Measurements from ENCODE around the gene PRKD3. TPM values are rescaled to one million over a fixed set of nuclear protein-coding genes. Genes with fewer than 3 reads are reported as not detected.
"Not testable (repeated sequence)": the region's sequence is repeated elsewhere in the genome, so short reads cannot be mapped to it uniquely, and the experiment has no call there.

PRKD3 gene
- total RNA-seq, 1 donor from 2014 or later = 38.8 TPM

DNA sequence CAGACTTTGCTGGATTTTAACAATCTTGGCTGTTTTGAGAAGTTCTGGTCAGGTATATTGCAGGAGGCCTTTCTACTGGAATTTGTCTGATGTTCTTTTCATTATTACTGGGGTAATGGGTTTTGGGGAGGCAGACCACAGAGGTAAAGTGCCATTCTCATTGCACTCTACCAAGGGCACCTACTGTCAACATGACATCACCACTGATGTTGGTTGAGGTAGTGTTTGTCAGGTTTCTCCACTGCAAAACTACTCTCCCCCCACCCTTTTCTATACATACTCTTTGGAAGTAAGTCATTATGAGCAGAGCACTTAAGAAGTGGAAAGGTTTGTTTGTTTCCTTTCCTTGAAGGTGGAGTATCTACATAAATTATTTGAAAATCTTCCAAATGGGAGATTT, 27.0 kb downstream of the PRKD3 start:
- TF ChIP-seq, protein P1, sequence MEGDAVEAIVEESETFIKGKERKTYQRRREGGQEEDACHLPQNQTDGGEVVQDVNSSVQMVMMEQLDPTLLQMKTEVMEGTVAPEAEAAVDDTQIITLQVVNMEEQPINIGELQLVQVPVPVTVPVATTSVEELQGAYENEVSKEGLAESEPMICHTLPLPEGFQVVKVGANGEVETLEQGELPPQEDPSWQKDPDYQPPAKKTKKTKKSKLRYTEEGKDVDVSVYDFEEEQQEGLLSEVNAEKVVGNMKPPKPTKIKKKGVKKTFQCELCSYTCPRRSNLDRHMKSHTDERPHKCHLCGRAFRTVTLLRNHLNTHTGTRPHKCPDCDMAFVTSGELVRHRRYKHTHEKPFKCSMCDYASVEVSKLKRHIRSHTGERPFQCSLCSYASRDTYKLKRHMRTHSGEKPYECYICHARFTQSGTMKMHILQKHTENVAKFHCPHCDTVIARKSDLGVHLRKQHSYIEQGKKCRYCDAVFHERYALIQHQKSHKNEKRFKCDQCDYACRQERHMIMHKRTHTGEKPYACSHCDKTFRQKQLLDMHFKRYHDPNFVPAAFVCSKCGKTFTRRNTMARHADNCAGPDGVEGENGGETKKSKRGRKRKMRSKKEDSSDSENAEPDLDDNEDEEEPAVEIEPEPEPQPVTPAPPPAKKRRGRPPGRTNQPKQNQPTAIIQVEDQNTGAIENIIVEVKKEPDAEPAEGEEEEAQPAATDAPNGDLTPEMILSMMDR (IDR thresholded peaks at IDR 0.05) = no peak
- no peak for TF ChIP-seq POLR2A (IDR thresholded peaks at IDR 0.05)
- no peak for TF ChIP-seq POLR2AphosphoS5 (IDR thresholded peaks at IDR 0.05; ENCODE audit: insufficient read depth in 1 of 2, low read depth in 1 of 2)
- no peak overlapping the region for H3K4me3 ChIP-seq
- DNase-seq (ENCODE audit: extremely low spot score in 2 of 2) = no peak
- no peaks in the 10 kb centered on the region for H3K27me3 ChIP-seq
- H3K36me3 ChIP-seq = no peaks in the 10 kb centered on the region
- H3K9me3 ChIP-seq = no peaks in the 10 kb centered on the region
- no peak overlapping the region for H3K27ac ChIP-seq
- intact Hi-C loops (cut with DNase I) = no loop called here
- peaks cover 6% of the 10 kb centered on the region for H3K4me1 ChIP-seq

DNA sequence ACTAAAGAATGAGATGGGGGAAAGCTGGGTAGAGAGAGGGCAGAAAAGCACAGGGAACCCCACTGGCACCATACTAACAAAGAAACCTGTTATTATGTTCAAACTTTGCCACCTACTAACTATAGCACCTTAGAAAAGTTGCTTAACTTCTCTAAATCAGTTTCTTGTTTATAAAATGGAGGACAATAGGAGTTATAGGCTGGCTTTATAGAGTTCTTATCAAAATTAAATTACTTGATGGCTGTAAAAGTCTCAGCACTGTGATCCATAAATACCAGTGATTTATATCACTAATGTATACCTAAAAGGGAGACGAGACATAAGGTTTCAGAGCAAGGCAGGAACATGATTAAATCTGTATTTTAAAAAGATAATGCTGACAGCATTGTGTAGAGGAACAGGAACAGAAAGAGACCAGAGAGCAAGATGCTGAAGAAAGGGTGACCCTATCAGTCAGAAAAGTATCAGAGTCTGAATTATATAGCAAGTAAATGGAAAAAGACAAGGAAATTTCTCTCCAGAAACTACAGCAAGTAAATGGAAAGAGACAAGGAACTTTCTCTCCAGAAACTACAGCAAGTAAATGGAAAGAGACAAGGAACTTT, 29.1 kb downstream of the PRKD3 start:
- Histone ChIP-seq H3K27ac (no peak overlapping the region), H3K27me3 (no peaks in the 10 kb centered on the region), H3K4me3 (no peak overlapping the region), H3K9me3 (no peaks in the 10 kb centered on the region), H3K36me3 (peaks cover 0 to under 1% of the 10 kb centered on the region in 2 donors), H3K4me1 (no peaks in the 10 kb centered on the region)
- TF ChIP-seq, protein P1 (IDR thresholded peaks at IDR 0.05) = no peak
- intact Hi-C loops (cut with DNase I) = no loop called here
- no peak for DNase-seq (ENCODE audit: extremely low spot score in 2 of 2)

DNA sequence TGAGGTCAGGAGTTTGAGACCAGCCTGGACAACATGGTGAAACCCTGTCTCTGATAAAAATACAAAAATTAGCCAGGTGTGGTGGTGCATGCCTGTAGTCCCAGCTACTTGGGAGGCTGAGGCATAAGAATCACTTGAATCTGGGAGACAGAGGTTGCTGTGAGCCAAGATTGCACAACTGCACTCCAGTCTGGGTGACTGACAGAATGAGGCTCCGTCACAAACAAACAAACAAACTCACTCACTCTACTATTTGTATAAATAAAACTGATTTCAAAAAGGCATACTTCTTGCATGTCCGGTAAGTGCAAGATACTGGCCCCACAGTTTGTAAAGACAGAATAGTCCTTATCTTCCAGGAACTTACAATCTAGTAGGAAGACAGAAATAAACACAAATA, 29.8 kb downstream of the PRKD3 start:
- intact Hi-C loops (cut with DNase I); H3K4me1 ChIP-seq; H3K27me3 ChIP-seq; H3K36me3 ChIP-seq; DNase-seq (ENCODE audit: extremely low spot score in 2 of 2); H3K4me3 ChIP-seq; H3K27ac ChIP-seq; H3K9me3 ChIP-seq: not testable (repeated sequence)

DNA sequence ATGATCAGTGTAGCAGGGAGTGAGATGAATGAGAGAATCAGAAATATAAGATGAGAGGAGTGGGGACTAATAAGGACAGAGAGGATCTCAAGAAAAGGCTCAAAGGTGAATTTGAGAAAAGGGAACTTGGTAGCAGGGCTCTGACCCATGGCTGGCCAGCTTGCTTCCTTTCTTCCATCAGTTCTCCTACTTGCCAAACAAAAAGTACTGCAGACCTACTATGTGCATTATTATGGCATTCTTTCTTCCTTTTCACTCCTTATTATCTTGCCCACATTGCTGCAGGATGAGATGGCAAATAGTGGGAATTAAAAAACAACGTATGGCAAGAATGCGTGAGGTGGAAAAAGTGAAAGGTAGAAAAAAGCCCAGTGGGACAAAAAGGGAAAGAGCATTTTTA, 33.0 kb downstream of the PRKD3 start:
- Histone ChIP-seq H3K36me3 (peaks cover 0 to 6% of the 10 kb centered on the region in 2 donors), H3K27ac (no peak overlapping the region), H3K27me3 (no peaks in the 10 kb centered on the region), H3K9me3 (no peaks in the 10 kb centered on the region), H3K4me1 (no peaks in the 10 kb centered on the region), H3K4me3 (no peak overlapping the region)
- intact Hi-C loops (cut with DNase I) = no loop called here
- no peak for DNase-seq (ENCODE audit: extremely low spot score in 2 of 2)
- TF ChIP-seq POLR2A (IDR thresholded peaks at IDR 0.05) = no peak
- TF ChIP-seq POLR2AphosphoS5 (IDR thresholded peaks at IDR 0.05; ENCODE audit: insufficient read depth in 1 of 2, low read depth in 1 of 2) = no peak
- TF ChIP-seq, protein P1 (IDR thresholded peaks at IDR 0.05) = no peak

DNA sequence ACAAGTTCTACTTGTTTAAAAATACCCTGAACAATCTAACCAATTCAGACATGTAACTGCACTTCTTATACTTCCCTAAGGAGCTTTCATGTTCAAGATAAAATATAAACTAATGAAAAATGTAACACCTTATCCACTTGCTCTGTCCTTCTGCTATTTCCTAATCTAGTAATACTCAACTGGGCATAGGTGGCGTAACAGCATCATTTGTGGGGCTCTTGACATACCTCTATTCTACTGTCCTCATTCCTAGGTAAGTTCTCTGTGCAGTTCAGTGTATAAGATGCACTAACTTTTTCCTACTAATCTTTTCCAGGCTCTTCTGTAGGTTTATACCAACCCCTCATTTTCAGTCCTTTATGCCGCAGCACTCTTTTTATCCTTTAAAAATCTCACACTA, 36.7 kb downstream of the PRKD3 start:
- DNase-seq (ENCODE audit: extremely low spot score in 2 of 2) = no peak
- H3K36me3 ChIP-seq = peaks cover 0 to 10% of the 10 kb centered on the region in 2 donors
- H3K4me3 ChIP-seq = no peak overlapping the region
- TF ChIP-seq, protein P1 (IDR thresholded peaks at IDR 0.05) = no peak
- TF ChIP-seq POLR2A (IDR thresholded peaks at IDR 0.05) (no peak), POLR2AphosphoS5 (IDR thresholded peaks at IDR 0.05; ENCODE audit: insufficient read depth in 1 of 2, low read depth in 1 of 2) (no peak)
- H3K9me3 ChIP-seq = no peaks in the 10 kb centered on the region
- no peaks in the 10 kb centered on the region for H3K4me1 ChIP-seq
- no peak overlapping the region for H3K27ac ChIP-seq
- no peaks in the 10 kb centered on the region for H3K27me3 ChIP-seq
- intact Hi-C loops (cut with DNase I) = no loop called here

Measured in vagina (tissue), 2 donors.